Mesendoderm (in vitro differentiated cells): ENCODE data around the gene UQCRFS1.

Experiments
- DNase-seq: peaks from one replicate; pipeline ENCODE4 v3.0.0; 2013
- H2AK5ac ChIP-seq: 2 replicates; pipeline ENCODE4 v1.6.1; 2013; ENCODE audit warnings: low read length, inconsistent platforms
- H2BK120ac ChIP-seq: 2 replicates; pipeline ENCODE4 v1.6.1; 2013; ENCODE audit warnings: low read depth, mild to moderate bottlenecking, low read length, moderate library complexity, mixed read lengths
- H2BK15ac ChIP-seq: replicated peaks from 2 replicates; pipeline ENCODE4 v1.6.1; 2013; ENCODE audit warnings: low read depth, mild to moderate bottlenecking, moderate library complexity
- H2BK5ac ChIP-seq: 2 replicates; pipeline ENCODE4 v1.6.1; 2013; ENCODE audit warnings: low read length, inconsistent platforms
- H3K18ac ChIP-seq: 2 replicates; pipeline ENCODE4 v1.6.1; 2013; ENCODE audit warnings: mild to moderate bottlenecking, low read length, mixed read lengths
- H3K23ac ChIP-seq: one replicate; pipeline ENCODE4 v1.6.1; 2013; ENCODE audit warnings: low read length
- H3K27ac ChIP-seq: 2 replicates; pipeline ENCODE4 v1.5.1; 2013; ENCODE audit warnings: low read depth, mild to moderate bottlenecking, inconsistent platforms, low read length, moderate library complexity
- H3K27me3 ChIP-seq: 2 replicates; pipeline ENCODE4 v1.6.1; 2013; ENCODE audit warnings: low read length, control low read depth, mild to moderate bottlenecking, inconsistent platforms; ENCODE audit not compliant: insufficient read depth, poor library complexity
- H3K36me3 ChIP-seq: 2 replicates; pipeline ENCODE4 v1.6.1; 2013; ENCODE audit warnings: low read length, inconsistent platforms; ENCODE audit not compliant: control insufficient read depth, insufficient read depth
- H3K4ac ChIP-seq: one replicate; pipeline ENCODE4 v1.6.1; 2013; ENCODE audit warnings: low read depth, mild to moderate bottlenecking, low read length, moderate library complexity
- H3K4me1 ChIP-seq: 2 replicates; pipeline ENCODE4 v1.6.1; 2013; ENCODE audit warnings: low read depth, low read length, inconsistent platforms; ENCODE audit not compliant: control insufficient read depth
- H3K4me2 ChIP-seq: 2 replicates; pipeline ENCODE4 v1.6.1; 2013; ENCODE audit warnings: low read length
- H3K4me3 ChIP-seq: 2 replicates; pipeline ENCODE4 v1.5.1; 2013; ENCODE audit warnings: mild to moderate bottlenecking, low read length
- H3K56ac ChIP-seq: one replicate; pipeline ENCODE4 v1.6.1; 2013; ENCODE audit warnings: low read length
- H3K79me1 ChIP-seq: 2 replicates; pipeline ENCODE4 v1.6.1; 2013; ENCODE audit warnings: low read length, inconsistent platforms
- H3K79me2 ChIP-seq: 2 replicates; pipeline ENCODE4 v1.6.1; 2013; ENCODE audit warnings: mild to moderate bottlenecking, low read length; ENCODE audit not compliant: control insufficient read depth, insufficient read depth
- H3K9ac ChIP-seq: 2 replicates; pipeline ENCODE4 v1.6.1; 2013; ENCODE audit warnings: low read length, inconsistent platforms
- H4K5ac ChIP-seq: one replicate; pipeline ENCODE4 v1.6.1; 2013; ENCODE audit warnings: low read length
- H4K8ac ChIP-seq: one replicate; pipeline ENCODE4 v1.6.1; 2013; ENCODE audit warnings: low read depth, mild to moderate bottlenecking, control low read depth, low read length, moderate library complexity
- WGBS: extraction: QIAGEN DNeasy Blood & Tissue Kit; methylation state at CpG from one replicate; pipeline ENCODE4 v1.1.7; 2013; ENCODE audit warnings: low lambda C conversion rate, missing lambda C conversion rate; ENCODE audit not compliant: insufficient coverage; ENCODE audit errors: extremely low coverage; 5-methylcytosine and 5-hydroxymethylcytosine counted together

The UQCRFS1 gene

GRCh38 chr19:29206453-29206852, 6.5 kb downstream of the UQCRFS1 start:
- no peak overlapping the region for H4K8ac ChIP-seq
- H2AK5ac ChIP-seq, result no peak overlapping the region
- H3K4me2 ChIP-seq, result no peak overlapping the region
- no peak overlapping the region for H3K23ac ChIP-seq
- no peak overlapping the region for H3K56ac ChIP-seq
- H4K5ac ChIP-seq, result no peak overlapping the region
- no peak overlapping the region for H2BK5ac ChIP-seq
- no peaks in the 10 kb centered on the region for H3K4me1 ChIP-seq
- no peak overlapping the region for H3K27ac ChIP-seq
- no peak overlapping the region for H2BK15ac ChIP-seq
- no peak overlapping the region for H3K18ac ChIP-seq
- no peak overlapping the region for H3K9ac ChIP-seq
- no CpG with 5 or more reads among the region's 3 CpGs for WGBS
- no peaks in the 10 kb centered on the region for H3K36me3 ChIP-seq
- DNase-seq, result peak; percentile 31
- H3K27me3 ChIP-seq, result no peaks in the 10 kb centered on the region
- H3K79me1 ChIP-seq, result peaks cover 3% of the 10 kb centered on the region
- H3K4ac ChIP-seq, result no peak overlapping the region
- H2BK120ac ChIP-seq, result no peak overlapping the region
- no peak overlapping the region for H3K4me3 ChIP-seq
- H3K79me2 ChIP-seq, result peaks cover 21% of the 10 kb centered on the region

- no peak overlapping the region for H4K8ac ChIP-seq
- whole genome bisulfite sequencing, result no CpG with 5 or more reads among the region's 2 CpGs
- DNase-seq, result no peak
- H3K27ac ChIP-seq, result no peak overlapping the region
- no peaks in the 10 kb centered on the region for H3K36me3 ChIP-seq
- H3K18ac ChIP-seq, result no peak overlapping the region
- H3K23ac ChIP-seq, result no peak overlapping the region
- no peak overlapping the region for H2BK15ac ChIP-seq
- H3K79me2 ChIP-seq, result peaks cover 5% of the 10 kb centered on the region
- H3K27me3 ChIP-seq, result no peaks in the 10 kb centered on the region
- no peak overlapping the region for H4K5ac ChIP-seq
- H3K4ac ChIP-seq, result no peak overlapping the region
- no peak overlapping the region for H2BK120ac ChIP-seq
- peaks cover 3% of the 10 kb centered on the region for H3K79me1 ChIP-seq
- H3K4me3 ChIP-seq, result no peak overlapping the region
- no peak overlapping the region for H3K4me2 ChIP-seq
- H3K9ac ChIP-seq, result no peak overlapping the region
- no peak overlapping the region for H3K56ac ChIP-seq
- H2AK5ac ChIP-seq, result no peak overlapping the region
- H2BK5ac ChIP-seq, result no peak overlapping the region
- H3K4me1 ChIP-seq, result no peaks in the 10 kb centered on the region
Observed at GRCh38 chr19:29202281-29202680, 10.7 kb downstream of the UQCRFS1 start.

- Histone ChIP-seq H2BK5ac (no peak overlapping the region), H3K36me3 (no peaks in the 10 kb centered on the region), H3K56ac (no peak overlapping the region), H3K4ac (no peak overlapping the region), H3K18ac (no peak overlapping the region), H3K4me3 (no peak overlapping the region), H4K8ac (no peak overlapping the region), H3K4me2 (no peak overlapping the region), H2BK15ac (no peak overlapping the region), H3K27ac (no peak overlapping the region), H2BK120ac (no peak overlapping the region), H3K9ac (no peak overlapping the region), H3K79me1 (peaks cover 3% of the 10 kb centered on the region), H2AK5ac (no peak overlapping the region), H3K23ac (no peak overlapping the region), H3K27me3 (no peaks in the 10 kb centered on the region), H3K79me2 (peaks cover 3% of the 10 kb centered on the region), H3K4me1 (no peaks in the 10 kb centered on the region), H4K5ac (no peak overlapping the region)
- WGBS, result no CpG with 5 or more reads among the region's 2 CpGs
- no peak for DNase-seq
Observed at GRCh38 chr19:29201855-29202254, 11.1 kb downstream of the UQCRFS1 start.

- Histone ChIP-seq H3K9ac (no peak overlapping the region), H4K8ac (no peak overlapping the region), H2BK5ac (no peak overlapping the region), H3K56ac (no peak overlapping the region), H3K4me3 (no peak overlapping the region), H4K5ac (no peak overlapping the region), H3K36me3 (no peaks in the 10 kb centered on the region), H2AK5ac (no peak overlapping the region), H2BK120ac (no peak overlapping the region), H3K23ac (no peak overlapping the region), H3K79me2 (no peaks in the 10 kb centered on the region), H3K4ac (no peak overlapping the region), H3K79me1 (no peaks in the 10 kb centered on the region), H3K4me2 (no peak overlapping the region), H2BK15ac (no peak overlapping the region), H3K27ac (no peak overlapping the region), H3K27me3 (no peaks in the 10 kb centered on the region), H3K4me1 (no peaks in the 10 kb centered on the region), H3K18ac (no peak overlapping the region)
- no peak for DNase-seq
- no CpG with 5 or more reads among the region's 2 CpGs for WGBS
Observed at GRCh38 chr19:29194658-29195057, 18.3 kb downstream of the UQCRFS1 start.

GRCh38 chr19:29193155-29193554, 19.8 kb downstream of the UQCRFS1 start:
- Histone ChIP-seq H3K4ac (no peak overlapping the region), H3K79me1 (no peaks in the 10 kb centered on the region), H3K56ac (no peak overlapping the region), H3K4me2 (no peak overlapping the region), H3K79me2 (no peaks in the 10 kb centered on the region), H2BK120ac (no peak overlapping the region), H3K27ac (no peak overlapping the region), H3K4me1 (no peaks in the 10 kb centered on the region), H3K9ac (no peak overlapping the region), H3K4me3 (no peak overlapping the region), H4K8ac (no peak overlapping the region), H3K27me3 (no peaks in the 10 kb centered on the region), H2BK5ac (no peak overlapping the region), H2BK15ac (no peak overlapping the region), H4K5ac (no peak overlapping the region), H3K18ac (no peak overlapping the region), H2AK5ac (no peak overlapping the region), H3K23ac (no peak overlapping the region), H3K36me3 (no peaks in the 10 kb centered on the region)
- no peak for DNase-seq
- WGBS, result no CpG with 5 or more reads among the region's 5 CpGs

- no peaks in the 10 kb centered on the region for H3K79me2 ChIP-seq
- H4K8ac ChIP-seq, result no peak overlapping the region
- no peaks in the 10 kb centered on the region for H3K27me3 ChIP-seq
- H3K4me3 ChIP-seq, result no peak overlapping the region
- no peaks in the 10 kb centered on the region for H3K4me1 ChIP-seq
- H3K36me3 ChIP-seq, result no peaks in the 10 kb centered on the region
- H3K23ac ChIP-seq, result no peak overlapping the region
- H2BK120ac ChIP-seq, result no peak overlapping the region
- no peak overlapping the region for H3K56ac ChIP-seq
- H3K27ac ChIP-seq, result no peak overlapping the region
- H2BK15ac ChIP-seq, result no peak overlapping the region
- no peak overlapping the region for H4K5ac ChIP-seq
- no peak overlapping the region for H3K18ac ChIP-seq
- H3K79me1 ChIP-seq, result no peaks in the 10 kb centered on the region
- H2AK5ac ChIP-seq, result no peak overlapping the region
- no peak overlapping the region for H2BK5ac ChIP-seq
- no CpG with 5 or more reads among the region's 8 CpGs for WGBS
- DNase-seq, result no peak
- no peak overlapping the region for H3K4me2 ChIP-seq
- no peak overlapping the region for H3K4ac ChIP-seq
- H3K9ac ChIP-seq, result no peak overlapping the region
Observed at GRCh38 chr19:29191005-29191404, 21.9 kb downstream of the UQCRFS1 start.
